HepG2 (cell line): ENCODE data around the gene CFAP54. TPM values are rescaled to one million over a fixed set of nuclear protein-coding genes. Genes with fewer than 3 reads are reported as not detected.

Experiments used
- BCL6 ChIP-seq: IDR thresholded peaks from 2 replicates; pipeline ENCODE4 v1.6.1; 2016; ENCODE audit warnings: missing genetic modification reagents, missing compliant biosample characterization
- BRD4 ChIP-seq: sonication (generic); formaldehyde crosslinking; IDR thresholded peaks from 2 replicates; pipeline ENCODE4 v1.4.0; 2020; ENCODE audit warnings: missing genetic modification reagents
- ERF ChIP-seq: IDR thresholded peaks from 2 replicates; pipeline ENCODE4 v1.6.1; 2018; ENCODE audit warnings: missing biosample characterization, missing genetic modification reagents
- HOXA5 ChIP-seq: sonication (generic); formaldehyde crosslinking; IDR thresholded peaks from 2 replicates; pipeline ENCODE4 v1.4.0; 2020; ENCODE audit warnings: missing genetic modification reagents
- MXD4 ChIP-seq: IDR thresholded peaks from 2 replicates; pipeline ENCODE4 v1.6.1; 2016; ENCODE audit warnings: mild to moderate bottlenecking, missing biosample characterization, missing genetic modification reagents
- NR2C2 ChIP-seq: sonication (generic); formaldehyde crosslinking; IDR thresholded peaks from 2 replicates; pipeline ENCODE4 v1.4.0; 2020; ENCODE audit warnings: missing genetic modification reagents, mild to moderate bottlenecking, moderate library complexity, borderline replicate concordance
- PRDM4 ChIP-seq: sonication (generic); formaldehyde crosslinking; IDR thresholded peaks from 2 replicates; pipeline ENCODE4 v1.9.0; 2021; ENCODE audit warnings: missing genetic modification reagents, borderline replicate concordance
- RELA ChIP-seq: sonication (generic); formaldehyde crosslinking; IDR thresholded peaks from 2 replicates; pipeline ENCODE4 v1.4.0; 2020; ENCODE audit warnings: missing genetic modification reagents
- REST ChIP-seq, 2 experiments: IDR thresholded peaks; 2 replicates each; pipeline ENCODE4 v1.6.1; 2011 to 2012; ENCODE audit warnings: low read length in 2 of 2, borderline replicate concordance in 1 of 2, low read depth in 1 of 2, mild to moderate bottlenecking in 1 of 2, moderate library complexity in 1 of 2
- SETDB1 ChIP-seq: sonication (generic); formaldehyde crosslinking; IDR thresholded peaks from 2 replicates; pipeline ENCODE4 v1.5.1; 2020; ENCODE audit warnings: missing genetic modification reagents, mild to moderate bottlenecking, borderline replicate concordance
- STAG1 ChIP-seq: sonication (generic); formaldehyde crosslinking; IDR thresholded peaks from 2 replicates; pipeline ENCODE4 v1.4.0; 2020; ENCODE audit warnings: missing genetic modification reagents
- U2AF1 ChIP-seq: fragments of 200-400 bp; formaldehyde crosslinking; optimal IDR thresholded peaks from 2 replicates; pipeline ENCODE3; 2017; ENCODE audit warnings: mild to moderate bottlenecking, low read depth, low read length
- ZBTB7A ChIP-seq: sonication (generic); formaldehyde crosslinking; IDR thresholded peaks from 2 replicates; pipeline ENCODE4 v1.8.0; 2022; ENCODE audit warnings: mild to moderate bottlenecking, missing genetic modification reagents
- ZFP62 ChIP-seq: sonication (generic); formaldehyde crosslinking; IDR thresholded peaks from 2 replicates; pipeline ENCODE4 v1.4.0; 2020; ENCODE audit warnings: missing genetic modification reagents
- ZNF138 ChIP-seq: sonication (generic); formaldehyde crosslinking; IDR thresholded peaks from 2 replicates; pipeline ENCODE4 v1.5.0; 2020; ENCODE audit warnings: mild to moderate bottlenecking, low read depth, missing genetic modification reagents
- ZNF329 ChIP-seq: sonication (generic); formaldehyde crosslinking; IDR thresholded peaks from 2 replicates; pipeline ENCODE4 v1.9.0; 2021; ENCODE audit warnings: low read depth, mild to moderate bottlenecking, missing genetic modification reagents
- ZNF484 ChIP-seq: sonication (generic); formaldehyde crosslinking; IDR thresholded peaks from 2 replicates; pipeline ENCODE4 v1.5.1; 2020; ENCODE audit warnings: mild to moderate bottlenecking, low read depth, missing genetic modification reagents, borderline replicate concordance
- polyA plus RNA-seq, 8 experiments: library from polyadenylated mRNA; depleted of rRNA in 3 of 8; stranded (reverse) in 7 of 8; unstranded in 1 of 8; fragments of >200 nt; fragmentation: Illumina TruSeq in 4 of 8; extraction: Trizol in 4 of 8; gene quantifications; 2 replicates each; pipeline versions ENCODE4 v1.2.1 to v1.2.3, GENCODE V29; 2011 to 2016; ENCODE audit warnings: low read depth in 4 of 8, missing spikeins in 1 of 8, mixed read lengths in 1 of 8; ENCODE audit not compliant: insufficient read depth in 1 of 8
- total RNA-seq, 5 experiments: library from RNA; depleted of rRNA; stranded (reverse); fragments of >200 nt; fragmentation: Illumina TruSeq; extraction: Trizol; gene quantifications; 2 replicates each; pipeline ENCODE4 v1.2.3, GENCODE V29; 2016; ENCODE audit warnings: low read depth in 1 of 5
- TF ChIP-seq, protein P1 (sequence below): sonication (generic); formaldehyde crosslinking; IDR thresholded peaks from 2 replicates; pipeline ENCODE4 v1.4.0; 2020; ENCODE audit warnings: missing genetic modification reagents, borderline replicate concordance

The CFAP54 gene
- total and polyA plus RNA-seq, 2 of the 13 experiments (the other 11 are each of a cell fraction or from before 2014, with no cell fraction given) = not detected

- TF ChIP-seq PRDM4 (0 out of 2 replicates have a peak, but pooled peaks have one; percentile 70), MXD4 (CRISPR knock-in tag) (peak; percentile 62; the same call in 1 of the 2 replicates), ERF (peak; percentile 67; the same call in 1 of the 2 replicates), NR2C2 (CRISPR knock-in tag) (peak; percentile 87), ZNF329 (CRISPR knock-in tag) (no peak), ZNF138 (CRISPR knock-in tag) (no peak), ZFP62 (CRISPR knock-in tag) (no peak), ZNF484 (CRISPR knock-in tag) (no peak), SETDB1 (CRISPR knock-in tag) (no peak), ZBTB7A (CRISPR knock-in tag) (peak; percentile 52; the same call in 1 of the 2 replicates), REST (IDR thresholded peaks at IDR 0.05; ENCODE audit: borderline replicate concordance in 1 of 2, low read depth in 1 of 2, low read length in 2 of 2) (no peak; a peak in 1 of 4 replicates), U2AF1 (no peak), HOXA5 (CRISPR knock-in tag) (peak; percentile 74; the same call in 1 of the 2 replicates), RELA (CRISPR knock-in tag) (no peak), BCL6 (CRISPR knock-in tag) (0 out of 2 replicates have a peak, but pooled peaks have one; percentile 28), STAG1 (CRISPR knock-in tag) (no peak), BRD4 (CRISPR knock-in tag) (no peak)
- TF ChIP-seq, protein P1, sequence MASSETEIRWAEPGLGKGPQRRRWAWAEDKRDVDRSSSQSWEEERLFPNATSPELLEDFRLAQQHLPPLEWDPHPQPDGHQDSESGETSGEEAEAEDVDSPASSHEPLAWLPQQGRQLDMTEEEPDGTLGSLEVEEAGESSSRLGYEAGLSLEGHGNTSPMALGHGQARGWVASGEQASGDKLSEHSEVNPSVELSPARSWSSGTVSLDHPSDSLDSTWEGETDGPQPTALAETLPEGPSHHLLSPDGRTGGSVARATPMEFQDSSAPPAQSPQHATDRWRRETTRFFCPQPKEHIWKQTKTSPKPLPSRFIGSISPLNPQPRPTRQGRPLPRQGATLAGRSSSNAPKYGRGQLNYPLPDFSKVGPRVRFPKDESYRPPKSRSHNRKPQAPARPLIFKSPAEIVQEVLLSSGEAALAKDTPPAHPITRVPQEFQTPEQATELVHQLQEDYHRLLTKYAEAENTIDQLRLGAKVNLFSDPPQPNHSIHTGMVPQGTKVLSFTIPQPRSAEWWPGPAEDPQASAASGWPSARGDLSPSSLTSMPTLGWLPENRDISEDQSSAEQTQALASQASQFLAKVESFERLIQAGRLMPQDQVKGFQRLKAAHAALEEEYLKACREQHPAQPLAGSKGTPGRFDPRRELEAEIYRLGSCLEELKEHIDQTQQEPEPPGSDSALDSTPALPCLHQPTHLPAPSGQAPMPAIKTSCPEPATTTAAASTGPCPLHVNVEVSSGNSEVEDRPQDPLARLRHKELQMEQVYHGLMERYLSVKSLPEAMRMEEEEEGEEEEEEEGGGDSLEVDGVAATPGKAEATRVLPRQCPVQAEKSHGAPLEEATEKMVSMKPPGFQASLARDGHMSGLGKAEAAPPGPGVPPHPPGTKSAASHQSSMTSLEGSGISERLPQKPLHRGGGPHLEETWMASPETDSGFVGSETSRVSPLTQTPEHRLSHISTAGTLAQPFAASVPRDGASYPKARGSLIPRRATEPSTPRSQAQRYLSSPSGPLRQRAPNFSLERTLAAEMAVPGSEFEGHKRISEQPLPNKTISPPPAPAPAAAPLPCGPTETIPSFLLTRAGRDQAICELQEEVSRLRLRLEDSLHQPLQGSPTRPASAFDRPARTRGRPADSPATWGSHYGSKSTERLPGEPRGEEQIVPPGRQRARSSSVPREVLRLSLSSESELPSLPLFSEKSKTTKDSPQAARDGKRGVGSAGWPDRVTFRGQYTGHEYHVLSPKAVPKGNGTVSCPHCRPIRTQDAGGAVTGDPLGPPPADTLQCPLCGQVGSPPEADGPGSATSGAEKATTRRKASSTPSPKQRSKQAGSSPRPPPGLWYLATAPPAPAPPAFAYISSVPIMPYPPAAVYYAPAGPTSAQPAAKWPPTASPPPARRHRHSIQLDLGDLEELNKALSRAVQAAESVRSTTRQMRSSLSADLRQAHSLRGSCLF (CRISPR knock-in tag) = no peak
Measured at GRCh38 chr12:96906849-96907670, 417.7 kb downstream of the CFAP54 start, which contains the start of gene NEDD1 (continued).
